GM12864 (cell line): ENCODE data around the gene TPST1.
"Not testable (repeated sequence)": the region's sequence is repeated elsewhere in the genome, so short reads cannot be mapped to it uniquely, and the experiment has no call there.

Experiments used
- DNase-seq: peaks from one replicate; pipeline ENCODE4 v3.0.0-alpha.2; 2011; ENCODE audit warnings: low read depth
- H3K4me3 ChIP-seq: 2 replicates; pipeline ENCODE4 v1.5.1; 2011; ENCODE audit warnings: mild to moderate bottlenecking, low read depth, low read length, control low read depth
- CTCF ChIP-seq: IDR thresholded peaks from 2 replicates; pipeline ENCODE4 v1.5.1; 2011; ENCODE audit warnings: low read depth, mild to moderate bottlenecking, moderate library complexity, low read length, control low read depth, inconsistent platforms; ENCODE audit errors: missing control alignments

The TPST1 gene

GRCh38 chr7:66204822-66205740 is at the start of gene TPST1:
TPST1 (plus strand) TSS chr7:66205334; CDS start chr7:66240426, 35,092 bp downstream.
- peak within 1 kb of the TSS; percentile 80 for H3K4me3 ChIP-seq
- TF ChIP-seq CTCF = peak; percentile 60
- DNase-seq = peak; percentile 44

GRCh38 chr7:66156035-66156434 is 49.1 kb upstream of the TPST1 start:
- DNase-seq, H3K4me3 ChIP-seq: not testable (repeated sequence)

- H3K4me3 ChIP-seq = no peak overlapping the region
- no peak for DNase-seq
- no peak for TF ChIP-seq CTCF
Measured at GRCh38 chr7:66157060-66157459, 48.1 kb upstream of the TPST1 start.

- no peak overlapping the region for H3K4me3 ChIP-seq
- DNase-seq = no peak
- TF ChIP-seq CTCF = no peak
Measured at GRCh38 chr7:66162622-66163021, 42.5 kb upstream of the TPST1 start.

- no peak for TF ChIP-seq CTCF
- H3K4me3 ChIP-seq = no peak overlapping the region
- no peak for DNase-seq
Measured at GRCh38 chr7:66163186-66163610, 41.9 kb upstream of the TPST1 start.

- no peak for DNase-seq
- no peak overlapping the region for H3K4me3 ChIP-seq
- no peak for TF ChIP-seq CTCF
Measured at GRCh38 chr7:66164356-66164755, 40.8 kb upstream of the TPST1 start.

GRCh38 chr7:66167773-66168387 is 37.3 kb upstream of the TPST1 start:
- H3K4me3 ChIP-seq = no peak overlapping the region
- no peak for TF ChIP-seq CTCF
- DNase-seq = no peak
